CD4-positive, alpha-beta T cell (primary cell): ENCODE measurements around the gene ENOX1. TPM values are rescaled to one million over a fixed set of nuclear protein-coding genes. Genes with fewer than 3 reads are reported as not detected.

Experiments
- ATAC-seq: fragments of 200-7000 bp; cut with Tn5 transposase; one replicate; pipeline ENCODE4 v1.10.0; 2022; ENCODE audit warnings: mild to moderate bottlenecking; ENCODE audit not compliant: poor library complexity
- CTCF ChIA-PET: fragments of 350-600 bp; sonication (Branson Sonifier 250); formaldehyde crosslinking; loops from one replicate; lab custom pipeline; 2021; ENCODE audit warnings: antibody characterized with exemption, inconsistent platforms; lab: Charles Lee
- POLR2A ChIA-PET: fragments of 350-600 bp; sonication (Branson Sonifier 250); formaldehyde crosslinking; loops from one replicate; lab custom pipeline; 2021; ENCODE audit warnings: antibody characterized with exemption, inconsistent platforms; lab: Charles Lee
- DNase-seq, 14 experiments: peaks; one replicate each; pipeline ENCODE4 v3.0.0-alpha.2; 2013 to 2020; ENCODE audit warnings: mixed read lengths in 2 of 14
- H3K27ac ChIP-seq, 2 donors: one replicate each; pipeline versions ENCODE4 v1.5.1 to v1.7.0; 2013; ENCODE audit warnings: low read length in 2 of 2, low read depth in 1 of 2, mild to moderate bottlenecking in 1 of 2
- H3K27me3 ChIP-seq, 2 experiments: 1 replicate in 1 of 2; 2 replicates in 1 of 2; pipeline versions ENCODE4 v1.6.1 to v1.7.0; 2013; ENCODE audit warnings: low read length in 2 of 2, control low read depth in 1 of 2, mild to moderate bottlenecking in 1 of 2, moderate library complexity in 1 of 2; ENCODE audit not compliant: insufficient read depth in 2 of 2, control insufficient read depth in 1 of 2
- H3K36me3 ChIP-seq: one replicate; pipeline ENCODE4 v1.6.1; 2013; ENCODE audit warnings: low read length, control low read depth; ENCODE audit not compliant: insufficient read depth
- H3K4me1 ChIP-seq: one replicate; pipeline ENCODE4 v1.6.1; 2013; ENCODE audit warnings: low read length, control low read depth; ENCODE audit not compliant: insufficient read depth
- H3K4me3 ChIP-seq: one replicate; pipeline ENCODE4 v1.5.1; 2013; ENCODE audit warnings: mild to moderate bottlenecking, low read length, moderate library complexity
- H3K9me3 ChIP-seq, 2 experiments: 1 replicate in 1 of 2; 2 replicates in 1 of 2; pipeline versions ENCODE4 v1.6.1 to v1.7.0; 2013; ENCODE audit warnings: low read length in 2 of 2, mild to moderate bottlenecking in 2 of 2, control low read depth in 1 of 2, moderate library complexity in 1 of 2; ENCODE audit not compliant: control insufficient read depth in 1 of 2, insufficient read depth in 1 of 2
- H3K27ac Mint-ChIP-seq: one replicate; pipeline ENCODE4 v1.8.0; 2020; ENCODE audit warnings: mixed read lengths
- H3K27me3 Mint-ChIP-seq: one replicate; pipeline ENCODE4 v1.8.0; 2021; ENCODE audit warnings: mixed read lengths
- H3K36me3 Mint-ChIP-seq: one replicate; pipeline ENCODE4 v1.8.0; 2021; ENCODE audit warnings: low read depth, mixed read lengths
- H3K4me1 Mint-ChIP-seq: one replicate; pipeline ENCODE4 v1.8.0; 2021; ENCODE audit warnings: low read depth, mixed read lengths
- H3K4me3 Mint-ChIP-seq: one replicate; pipeline ENCODE4 v1.8.0; 2020; ENCODE audit warnings: mild to moderate bottlenecking, mixed read lengths
- H3K9me3 Mint-ChIP-seq: one replicate; pipeline ENCODE4 v1.8.0; 2020; ENCODE audit warnings: mixed read lengths
- intact Hi-C, 2 experiments: fragments of 100-400 bp; cut with DNase I in 1 of 2; cut with micrococcal nuclease in 1 of 2; formaldehyde crosslinking; loops; one replicate each; pipeline versions ENCODE4 v1.15.1 to v1.9.0; 2023 to 2025; cut with DNase I, micrococcal nuclease
- total RNA-seq, 174 experiments: library from RNA in 2 of 174; stranded (reverse) in 2 of 174; gene quantifications; one replicate each; pipeline ENCODE4 v1.2.3 and lab custom pipeline; 2021 to 2026
- TF ChIP-seq, protein P1 (sequence below): fragments of 200-600 bp; IDR thresholded peaks from one replicate; pipeline ENCODE4 v1.8.0; 2022; ENCODE audit warnings: antibody characterized with exemption, mild to moderate bottlenecking

Gene ENOX1
- total RNA-seq, 2 experiments from 2014 or later: not detected

DNA sequence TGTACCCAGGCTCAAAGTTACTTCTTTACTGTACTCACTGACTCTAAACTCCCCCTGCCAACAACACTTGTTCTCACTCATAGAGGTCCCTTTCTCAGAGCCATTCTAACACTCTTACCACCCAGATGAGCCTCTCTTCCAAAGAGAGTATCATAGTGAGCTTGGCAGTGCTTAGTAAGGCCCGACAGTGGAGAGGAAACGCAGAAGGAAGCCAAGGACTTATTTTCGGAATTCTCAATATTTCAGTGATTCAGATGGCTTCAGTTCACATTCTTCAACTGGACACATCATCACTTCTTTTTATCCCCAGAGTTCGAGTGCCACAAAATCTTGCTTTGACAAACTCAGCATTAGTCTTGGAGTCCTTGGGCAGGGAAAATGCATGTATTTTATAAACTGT lies 477.5 kb downstream of the ENOX1 start:
- Mint-ChIP-seq H3K4me1 (no peaks in the 10 kb centered on the region), H3K27ac (no peak overlapping the region), H3K4me3 (no peak overlapping the region), H3K27me3 (peaks cover 11% of the 10 kb centered on the region), H3K9me3 (no peaks in the 10 kb centered on the region), H3K36me3 (no peaks in the 10 kb centered on the region)
- ATAC-seq (no peak), DNase-seq (no peak)
- no peak overlapping the region for H3K4me3 ChIP-seq
- no peak overlapping the region for H3K27ac ChIP-seq
- POLR2A ChIA-PET: no interaction called here
- H3K27me3 ChIP-seq: no peaks in the 10 kb centered on the region
- H3K36me3 ChIP-seq: no peaks in the 10 kb centered on the region
- intact Hi-C loops: no loop called here
- TF ChIP-seq, protein P1, sequence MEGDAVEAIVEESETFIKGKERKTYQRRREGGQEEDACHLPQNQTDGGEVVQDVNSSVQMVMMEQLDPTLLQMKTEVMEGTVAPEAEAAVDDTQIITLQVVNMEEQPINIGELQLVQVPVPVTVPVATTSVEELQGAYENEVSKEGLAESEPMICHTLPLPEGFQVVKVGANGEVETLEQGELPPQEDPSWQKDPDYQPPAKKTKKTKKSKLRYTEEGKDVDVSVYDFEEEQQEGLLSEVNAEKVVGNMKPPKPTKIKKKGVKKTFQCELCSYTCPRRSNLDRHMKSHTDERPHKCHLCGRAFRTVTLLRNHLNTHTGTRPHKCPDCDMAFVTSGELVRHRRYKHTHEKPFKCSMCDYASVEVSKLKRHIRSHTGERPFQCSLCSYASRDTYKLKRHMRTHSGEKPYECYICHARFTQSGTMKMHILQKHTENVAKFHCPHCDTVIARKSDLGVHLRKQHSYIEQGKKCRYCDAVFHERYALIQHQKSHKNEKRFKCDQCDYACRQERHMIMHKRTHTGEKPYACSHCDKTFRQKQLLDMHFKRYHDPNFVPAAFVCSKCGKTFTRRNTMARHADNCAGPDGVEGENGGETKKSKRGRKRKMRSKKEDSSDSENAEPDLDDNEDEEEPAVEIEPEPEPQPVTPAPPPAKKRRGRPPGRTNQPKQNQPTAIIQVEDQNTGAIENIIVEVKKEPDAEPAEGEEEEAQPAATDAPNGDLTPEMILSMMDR: no peak
- peaks cover 0 to 4% of the 10 kb centered on the region in 2 experiments for H3K9me3 ChIP-seq
- CTCF ChIA-PET: no interaction called here
- H3K4me1 ChIP-seq: no peaks in the 10 kb centered on the region

DNA sequence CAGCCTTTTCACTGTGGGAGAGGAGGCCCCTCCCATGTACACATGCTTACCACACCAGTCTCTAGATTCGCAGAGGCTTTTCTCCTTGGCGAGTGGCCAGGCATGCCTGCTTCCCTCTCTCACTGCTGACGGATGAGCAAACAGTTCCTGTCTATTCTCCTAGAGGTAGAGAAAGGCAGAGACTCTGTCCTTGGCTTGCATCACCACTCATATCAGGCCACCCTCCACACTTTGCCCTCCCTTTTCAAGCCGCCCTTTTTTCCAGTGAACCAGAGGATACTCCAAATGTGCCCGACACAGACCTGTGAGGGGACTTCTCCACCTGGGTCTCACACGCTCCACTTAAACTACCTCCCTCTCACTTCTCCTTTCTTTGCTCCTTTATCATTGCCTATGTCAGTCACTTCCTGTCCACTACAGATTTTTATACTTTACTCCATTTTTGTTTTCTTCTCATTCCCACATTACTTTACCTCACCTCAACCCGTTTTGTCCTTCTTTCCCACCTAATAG lies 478.8 kb downstream of the ENOX1 start:
- Mint-ChIP-seq H3K27ac (no peak overlapping the region), H3K9me3 (no peaks in the 10 kb centered on the region), H3K27me3 (peaks cover 11% of the 10 kb centered on the region), H3K4me1 (no peaks in the 10 kb centered on the region), H3K4me3 (no peak overlapping the region), H3K36me3 (no peaks in the 10 kb centered on the region)
- POLR2A ChIA-PET: no interaction called here
- TF ChIP-seq, protein P1: no peak
- Histone ChIP-seq H3K27ac (no peak overlapping the region), H3K27me3 (no peaks in the 10 kb centered on the region), H3K4me3 (no peak overlapping the region), H3K4me1 (no peaks in the 10 kb centered on the region), H3K9me3 (peaks cover 0 to 4% of the 10 kb centered on the region in 2 experiments), H3K36me3 (no peaks in the 10 kb centered on the region)
- no peak for ATAC-seq
- CTCF ChIA-PET: no interaction called here
- DNase-seq: peak in 3 of 14 experiments; percentile 1 to 23 (median 19)
- intact Hi-C loops: no loop called here

DNA sequence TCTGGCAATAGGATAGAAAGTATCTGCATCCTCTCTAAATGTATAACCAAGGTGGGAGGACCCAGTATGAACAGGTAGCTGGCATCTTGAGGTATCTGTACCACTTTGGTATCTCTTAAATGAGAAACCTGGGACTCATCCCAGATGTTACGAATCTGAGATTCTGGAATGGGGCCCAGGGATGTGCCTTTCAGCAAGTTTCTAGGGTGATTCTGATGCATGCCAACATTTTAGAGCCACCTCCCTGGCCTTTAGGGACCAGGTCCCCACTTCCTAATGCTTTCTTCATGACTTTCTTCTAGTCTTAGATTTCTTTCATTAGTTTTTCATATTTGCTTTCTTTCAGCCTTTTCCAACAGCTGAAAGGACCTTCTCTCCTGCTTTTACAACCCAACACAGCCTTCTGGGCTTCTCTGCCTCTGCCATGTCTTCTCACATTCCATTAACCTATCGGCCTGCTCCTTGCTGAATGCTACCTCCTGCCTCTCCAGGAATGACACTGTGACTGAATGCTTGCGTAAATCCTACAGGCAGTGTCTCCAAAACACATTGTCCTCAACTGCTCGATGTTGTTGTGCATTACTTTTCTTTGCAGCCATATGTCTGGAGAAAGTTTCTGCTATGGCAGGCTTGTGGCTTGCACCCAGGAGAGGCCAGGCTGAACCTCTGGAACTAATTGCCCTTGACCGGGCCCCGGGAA lies 479.4 kb downstream of the ENOX1 start:
- ChIA-PET CTCF (no interaction called here), POLR2A (no interaction called here)
- Histone ChIP-seq H3K27ac (no peak overlapping the region), H3K27me3 (no peaks in the 10 kb centered on the region), H3K9me3 (peaks cover 0 to 4% of the 10 kb centered on the region in 2 experiments), H3K4me3 (no peak overlapping the region), H3K36me3 (no peaks in the 10 kb centered on the region), H3K4me1 (no peaks in the 10 kb centered on the region)
- Mint-ChIP-seq H3K4me3 (no peak overlapping the region), H3K9me3 (no peaks in the 10 kb centered on the region), H3K27me3 (peaks cover 11% of the 10 kb centered on the region), H3K4me1 (no peaks in the 10 kb centered on the region), H3K36me3 (no peaks in the 10 kb centered on the region), H3K27ac (no peak overlapping the region)
- TF ChIP-seq, protein P1: no peak
- DNase-seq (no peak), ATAC-seq (no peak)
- intact Hi-C loops: no loop called here
